WTC11 (cell line): ENCODE measurements around the gene KLHDC8A. TPM values are rescaled to one million over a fixed set of nuclear protein-coding genes. Genes with fewer than 3 reads are reported as not detected.

Experiments
- ATAC-seq: fragments of 200-7000 bp; cut with Tn5 transposase; 2 replicates; pipeline ENCODE4 v1.10.0; 2021; ENCODE audit warnings: mild to moderate bottlenecking, moderate library complexity
- CTCF ChIA-PET: fragments of 300-600 bp; sonication (Branson Sonifier 250); formaldehyde crosslinking; loops from one replicate; lab custom pipeline; 2021; ENCODE audit warnings: antibody characterized with exemption; lab: Charles Lee
- POLR2A ChIA-PET: fragments of 350-600 bp; sonication (Branson Sonifier 250); formaldehyde crosslinking; loops from one replicate; lab custom pipeline; 2021; ENCODE audit warnings: antibody characterized with exemption; lab: Charles Lee
- DNase-seq: peaks from one replicate; pipeline ENCODE4 v3.0.0; 2021; ENCODE audit warnings: low spot score
- H3K27ac Mint-ChIP-seq: 2 replicates; pipeline ENCODE4 v1.8.0; 2021; ENCODE audit warnings: mixed read lengths
- H3K27me3 Mint-ChIP-seq: 2 replicates; pipeline ENCODE4 v1.8.0; 2021; ENCODE audit warnings: low read depth, mild to moderate bottlenecking, moderate library complexity, mixed read lengths
- H3K36me3 Mint-ChIP-seq: 2 replicates; pipeline ENCODE4 v1.8.0; 2021; ENCODE audit warnings: mixed read lengths
- H3K4me1 Mint-ChIP-seq: 2 replicates; pipeline ENCODE4 v1.8.0; 2022; ENCODE audit warnings: mixed read lengths
- H3K4me3 Mint-ChIP-seq: 2 replicates; pipeline ENCODE4 v1.8.0; 2021; ENCODE audit warnings: mild to moderate bottlenecking, moderate library complexity, mixed read lengths
- H3K9me3 Mint-ChIP-seq: 2 replicates; pipeline ENCODE4 v1.8.0; 2021; ENCODE audit warnings: mixed read lengths
- AR ChIP-seq: fragments of 250-450 bp; sonication (Bioruptor Pico); IDR thresholded peaks from 2 replicates; pipeline ENCODE4 v1.9.0; 2021; ENCODE audit warnings: mild to moderate bottlenecking
- ARID4B ChIP-seq: sonication (generic); formaldehyde crosslinking; IDR thresholded peaks from 2 replicates; pipeline ENCODE4 v1.8.0; 2023; ENCODE audit warnings: missing genetic modification reagents, mild to moderate bottlenecking, borderline replicate concordance
- ATF1 ChIP-seq: sonication (generic); formaldehyde crosslinking; IDR thresholded peaks from 2 replicates; pipeline ENCODE4 v1.8.1; 2023; ENCODE audit warnings: mild to moderate bottlenecking, moderate library complexity, missing genetic modification reagents
- CREM ChIP-seq: sonication (generic); formaldehyde crosslinking; IDR thresholded peaks from 2 replicates; pipeline ENCODE4 v1.8.1; 2022; ENCODE audit warnings: mild to moderate bottlenecking, missing genetic modification reagents, moderate library complexity
- CTCF ChIP-seq: fragments of 200-600 bp; IDR thresholded peaks from 2 replicates; pipeline ENCODE4 v1.8.0; 2022; ENCODE audit warnings: antibody characterized with exemption
- ERG ChIP-seq: fragments of 250-450 bp; sonication (Bioruptor Pico); IDR thresholded peaks from 2 replicates; pipeline ENCODE4 v1.8.0; 2021; ENCODE audit warnings: mild to moderate bottlenecking
- JAZF1 ChIP-seq: fragments of 250-450 bp; sonication (Bioruptor Pico); IDR thresholded peaks from 2 replicates; pipeline ENCODE4 v1.9.0; 2021; ENCODE audit warnings: moderate library complexity, mild to moderate bottlenecking, inconsistent platforms
- SP1 ChIP-seq: sonication (generic); formaldehyde crosslinking; conservative IDR thresholded peaks from 2 replicates; pipeline ENCODE4 v1.8.1; 2022; ENCODE audit warnings: missing genetic modification reagents
- TEAD1 ChIP-seq: sonication (generic); formaldehyde crosslinking; IDR thresholded peaks from 2 replicates; pipeline ENCODE4 v1.8.0; 2022; ENCODE audit warnings: mild to moderate bottlenecking, missing genetic modification reagents
- ZNF232 ChIP-seq: sonication (generic); formaldehyde crosslinking; IDR thresholded peaks from 2 replicates; pipeline ENCODE4 v1.8.0; 2022; ENCODE audit warnings: mild to moderate bottlenecking, missing genetic modification reagents
- ZNF423 ChIP-seq: fragments of 250-450 bp; sonication (Bioruptor Pico); IDR thresholded peaks from 2 replicates; pipeline ENCODE4 v2.1.2; 2022; ENCODE audit warnings: mild to moderate bottlenecking, moderate library complexity
- ZNF425 ChIP-seq: fragments of 250-450 bp; sonication (Bioruptor Pico); conservative IDR thresholded peaks from 2 replicates; pipeline ENCODE4 v1.9.0; 2021; ENCODE audit warnings: mild to moderate bottlenecking
- total RNA-seq: library from RNA; stranded (reverse); gene quantifications from 3 replicates; pipeline ENCODE4 v1.2.3, GENCODE V29; 2021

Gene KLHDC8A
- total RNA-seq, 1 experiment from 2014 or later: 1.7 TPM

GRCh38 chr1:205338011-205338410, 18.7 kb downstream of the KLHDC8A start (continued):
- no peak for TF ChIP-seq AR (CRISPR knock-in tag)
- no peak for TF ChIP-seq ZNF425 (CRISPR knock-in tag)

- ChIA-PET CTCF (interaction anchor here (0.6 to 3.7 kb wide), 10 partner anchors 11 to 624 kb away, joined by 3 to 122 read pairs (median 4); no protein-coding TSS in a partner anchor), POLR2A (no interaction called here)
- H3K36me3 Mint-ChIP-seq: no peaks in the 10 kb centered on the region
- no peak overlapping the region for H3K4me3 Mint-ChIP-seq
- peaks cover 18% of the 10 kb centered on the region for H3K27me3 Mint-ChIP-seq
- no peak overlapping the region for H3K27ac Mint-ChIP-seq
- DNase-seq (no peak), ATAC-seq (no peak)
- H3K9me3 Mint-ChIP-seq: no peaks in the 10 kb centered on the region
- TF ChIP-seq ZNF425 (CRISPR knock-in tag): no peak
- no peak for TF ChIP-seq ATF1 (CRISPR knock-in tag)
- TF ChIP-seq ARID4B (CRISPR knock-in tag): no peak
- no peak for TF ChIP-seq CREM (CRISPR knock-in tag)
- no peak for TF ChIP-seq TEAD1 (CRISPR knock-in tag)
- no peak for TF ChIP-seq JAZF1 (CRISPR knock-in tag)
- TF ChIP-seq ZNF232 (CRISPR knock-in tag): no peak
- peaks cover 18% of the 10 kb centered on the region for H3K4me1 Mint-ChIP-seq
These were observed 19.2 kb downstream of the KLHDC8A start for GRCh38 chr1:205337481-205337880.

GRCh38 chr1:205335692-205336091, 21.0 kb downstream of the KLHDC8A start:
- H3K27me3 Mint-ChIP-seq: peaks cover 9% of the 10 kb centered on the region
- H3K4me1 Mint-ChIP-seq: peaks cover 21% of the 10 kb centered on the region
- ChIA-PET CTCF (interaction anchor here (0.6 to 3.7 kb wide), 53 partner anchors 9 to 622 kb away, joined by 3 to 122 read pairs (median 5); partner anchors contain the start of genes BLACAT1, KLHDC8A, NUAK2 and TMCC2), POLR2A (no interaction called here)
- no peaks in the 10 kb centered on the region for H3K9me3 Mint-ChIP-seq
- DNase-seq (peak; percentile 87), ATAC-seq (peak; percentile 87)
- no peaks in the 10 kb centered on the region for H3K36me3 Mint-ChIP-seq
- no peak overlapping the region for H3K27ac Mint-ChIP-seq
- H3K4me3 Mint-ChIP-seq: no peak overlapping the region
- TF ChIP-seq ZNF423 (CRISPR knock-in tag): peak; percentile 83
- TF ChIP-seq SP1 (CRISPR knock-in tag): 0 out of 2 replicates have a peak, but pooled peaks have one; percentile 14
- no peak for TF ChIP-seq ARID4B (CRISPR knock-in tag)
- peak; percentile 60; the same call in 1 of the 2 replicates for TF ChIP-seq CTCF
- peak; percentile 31; the same call in 1 of the 2 replicates for TF ChIP-seq ERG (CRISPR knock-in tag)
